AG09309 (cell line): ENCODE data around the gene SPRED2.
"Not testable (repeated sequence)": the region's sequence is repeated elsewhere in the genome, so short reads cannot be mapped to it uniquely, and the experiment has no call there.

ENCODE experiments used
- DNase-seq: peaks from one replicate; pipeline ENCODE4 v3.0.0-alpha.2; 2010; ENCODE audit warnings: low read depth
- H3K4me3 ChIP-seq: 2 replicates; pipeline ENCODE4 v1.5.1; 2011; ENCODE audit warnings: mild to moderate bottlenecking, low read depth, low read length, moderate library complexity; ENCODE audit not compliant: control insufficient read depth
- CTCF ChIP-seq: IDR thresholded peaks from 2 replicates; pipeline ENCODE4 v1.5.1; 2011; ENCODE audit warnings: mild to moderate bottlenecking, low read depth, low read length, inconsistent platforms; ENCODE audit not compliant: insufficient read depth, control insufficient read depth; ENCODE audit errors: missing control alignments

SPRED2 gene

GRCh38 chr2:65320042-65320725 is 112.2 kb downstream of the SPRED2 start:
- H3K4me3 ChIP-seq: no peak overlapping the region; the same call in 1 of the 2 replicates
- TF ChIP-seq CTCF: peak; percentile 70
- DNase-seq: peak; percentile 83

DNA sequence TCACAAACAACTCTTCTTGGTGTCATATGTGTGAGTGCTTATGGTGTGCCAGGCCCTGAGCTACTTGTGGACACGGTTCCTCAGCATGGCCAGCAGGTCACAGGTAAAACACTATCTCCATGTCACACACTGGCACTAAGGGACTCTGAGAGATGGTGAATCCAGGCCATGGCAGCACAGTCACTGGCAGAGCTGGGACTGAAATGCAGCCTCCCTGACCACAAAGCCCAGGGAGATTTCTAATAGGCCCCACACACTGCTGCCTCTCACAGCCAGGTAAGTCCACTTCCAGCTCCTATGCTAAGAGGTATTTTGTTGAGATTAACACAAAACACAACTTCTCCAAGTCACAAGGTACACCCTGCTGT is 112.7 kb downstream of the SPRED2 start:
- DNase-seq: no peak
- no peak overlapping the region for H3K4me3 ChIP-seq
- no peak for TF ChIP-seq CTCF

- TF ChIP-seq CTCF: no peak
- H3K4me3 ChIP-seq: no peak overlapping the region
- no peak for DNase-seq
Measured at GRCh38 chr2:65319072-65319673, 113.2 kb downstream of the SPRED2 start.

DNA sequence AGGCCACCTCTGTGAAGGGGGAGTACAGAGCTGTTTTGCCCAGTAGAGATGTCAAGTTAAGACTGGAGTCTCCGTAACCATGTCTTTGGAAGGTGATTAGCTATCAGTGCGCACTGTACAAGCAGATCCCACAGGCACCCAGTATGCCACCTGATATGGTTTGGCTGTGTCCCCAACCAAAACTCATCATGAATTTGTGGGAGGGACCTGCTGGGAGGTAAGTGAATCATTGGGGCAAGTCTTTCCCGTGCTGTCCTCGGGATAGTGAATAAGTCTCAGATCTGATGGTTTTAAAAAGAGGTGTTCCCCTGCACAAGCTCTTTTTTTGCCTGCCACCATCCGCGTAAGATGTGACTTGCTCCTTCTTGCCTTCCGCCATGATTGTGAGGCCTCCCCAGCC is 114.6 kb downstream of the SPRED2 start:
- no peak for TF ChIP-seq CTCF
- no peak for DNase-seq
- no peak overlapping the region for H3K4me3 ChIP-seq

DNA sequence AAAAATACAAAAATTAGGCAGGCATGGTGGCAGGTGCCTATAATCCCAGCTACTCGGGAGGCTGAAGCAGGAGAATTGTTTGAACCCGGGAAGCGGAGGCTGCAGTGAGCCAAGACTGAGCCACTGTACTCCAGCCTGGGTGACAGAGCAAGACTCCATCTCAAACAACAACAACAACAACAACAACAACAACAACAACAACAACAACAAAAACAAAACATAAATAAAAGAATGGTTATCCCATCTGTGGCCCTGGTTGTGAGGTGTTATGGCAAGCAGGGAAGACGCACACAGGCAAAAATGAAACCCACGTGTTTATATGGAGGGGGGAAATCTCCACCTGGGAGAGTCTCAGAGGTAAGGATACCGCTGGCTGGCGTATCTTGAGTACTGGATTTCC is 115.0 kb downstream of the SPRED2 start:
- not testable (repeated sequence) for DNase-seq, H3K4me3 ChIP-seq

- no peak for DNase-seq
Measured at GRCh38 chr2:65316072-65316471, 116.3 kb downstream of the SPRED2 start.

More at GRCh38 chr2:65316072-65316471, 116.3 kb downstream of the SPRED2 start:
- TF ChIP-seq CTCF: no peak
- H3K4me3 ChIP-seq: no peak overlapping the region
